ENCODE data around the gene APP.

- TF ChIP-seq CTCF (conservative IDR thresholded peaks at IDR 0.05; ENCODE audit: low read depth, low read length) (no peak), EZH2 (IDR thresholded peaks at IDR 0.05; ENCODE audit: borderline replicate concordance, low read depth, low read length, poor library complexity, severe bottlenecking) (no peak)
Measured at GRCh38 chr21:26123012-26123411, 47.6 kb downstream of the APP start.

Measured in A673 (cell line).